ENCODE results near the gene ALAS1.

- no peak for TF ChIP-seq POLR2A (IDR thresholded peaks at IDR 0.05)
- TF ChIP-seq, protein P1, sequence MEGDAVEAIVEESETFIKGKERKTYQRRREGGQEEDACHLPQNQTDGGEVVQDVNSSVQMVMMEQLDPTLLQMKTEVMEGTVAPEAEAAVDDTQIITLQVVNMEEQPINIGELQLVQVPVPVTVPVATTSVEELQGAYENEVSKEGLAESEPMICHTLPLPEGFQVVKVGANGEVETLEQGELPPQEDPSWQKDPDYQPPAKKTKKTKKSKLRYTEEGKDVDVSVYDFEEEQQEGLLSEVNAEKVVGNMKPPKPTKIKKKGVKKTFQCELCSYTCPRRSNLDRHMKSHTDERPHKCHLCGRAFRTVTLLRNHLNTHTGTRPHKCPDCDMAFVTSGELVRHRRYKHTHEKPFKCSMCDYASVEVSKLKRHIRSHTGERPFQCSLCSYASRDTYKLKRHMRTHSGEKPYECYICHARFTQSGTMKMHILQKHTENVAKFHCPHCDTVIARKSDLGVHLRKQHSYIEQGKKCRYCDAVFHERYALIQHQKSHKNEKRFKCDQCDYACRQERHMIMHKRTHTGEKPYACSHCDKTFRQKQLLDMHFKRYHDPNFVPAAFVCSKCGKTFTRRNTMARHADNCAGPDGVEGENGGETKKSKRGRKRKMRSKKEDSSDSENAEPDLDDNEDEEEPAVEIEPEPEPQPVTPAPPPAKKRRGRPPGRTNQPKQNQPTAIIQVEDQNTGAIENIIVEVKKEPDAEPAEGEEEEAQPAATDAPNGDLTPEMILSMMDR (IDR thresholded peaks at IDR 0.05), result no peak
These were observed 47.6 kb downstream of the ALAS1 start, which contains the start of gene PPM1M for GRCh38 chr3:52245322-52246263.

Data from ovary (tissue), 3 donors.